ENCODE results near the gene HYKK.

DNA sequence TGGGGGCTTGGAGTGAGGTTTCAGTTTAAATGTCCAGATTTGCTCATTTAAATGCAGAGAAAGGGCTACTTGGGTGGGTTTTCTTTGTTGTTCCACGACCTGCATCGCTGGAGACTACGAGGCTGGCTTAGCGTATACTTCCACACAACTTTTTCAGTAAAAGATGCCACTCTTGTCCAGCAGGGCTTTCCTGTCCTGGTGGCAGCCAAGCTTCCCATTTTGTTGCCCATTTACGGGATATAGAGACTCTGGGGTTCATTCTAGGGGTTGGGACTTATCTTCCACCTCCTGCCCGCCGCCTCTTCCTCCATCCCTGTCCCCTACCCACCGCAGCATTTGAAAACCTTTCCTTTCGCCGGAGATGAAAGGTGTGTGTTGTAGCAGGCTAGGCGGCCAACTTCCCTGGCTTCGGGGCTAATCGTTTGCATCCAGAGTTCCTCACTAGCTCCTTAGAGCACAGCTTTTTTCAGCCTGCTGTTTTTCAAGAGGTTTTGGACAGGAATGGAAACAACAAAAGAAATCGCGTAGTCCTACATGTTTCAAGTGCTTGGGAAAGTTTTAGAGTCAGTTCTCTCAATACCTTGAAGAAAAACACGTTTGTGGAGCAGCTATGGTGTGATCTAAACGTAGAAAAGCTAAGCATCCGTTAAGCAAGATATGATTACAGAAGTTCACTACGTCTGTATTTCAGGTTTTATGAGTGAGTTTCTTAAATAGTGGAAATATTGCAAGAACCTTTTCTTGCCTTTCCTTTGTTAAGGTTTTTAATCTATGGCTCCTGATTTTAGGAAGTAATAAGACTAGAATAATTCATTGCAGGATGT is 58.8 kb downstream of the HYKK start:
- TF ChIP-seq POLR2A (IDR thresholded peaks at IDR 0.05): no peak
- TF ChIP-seq, protein P1, sequence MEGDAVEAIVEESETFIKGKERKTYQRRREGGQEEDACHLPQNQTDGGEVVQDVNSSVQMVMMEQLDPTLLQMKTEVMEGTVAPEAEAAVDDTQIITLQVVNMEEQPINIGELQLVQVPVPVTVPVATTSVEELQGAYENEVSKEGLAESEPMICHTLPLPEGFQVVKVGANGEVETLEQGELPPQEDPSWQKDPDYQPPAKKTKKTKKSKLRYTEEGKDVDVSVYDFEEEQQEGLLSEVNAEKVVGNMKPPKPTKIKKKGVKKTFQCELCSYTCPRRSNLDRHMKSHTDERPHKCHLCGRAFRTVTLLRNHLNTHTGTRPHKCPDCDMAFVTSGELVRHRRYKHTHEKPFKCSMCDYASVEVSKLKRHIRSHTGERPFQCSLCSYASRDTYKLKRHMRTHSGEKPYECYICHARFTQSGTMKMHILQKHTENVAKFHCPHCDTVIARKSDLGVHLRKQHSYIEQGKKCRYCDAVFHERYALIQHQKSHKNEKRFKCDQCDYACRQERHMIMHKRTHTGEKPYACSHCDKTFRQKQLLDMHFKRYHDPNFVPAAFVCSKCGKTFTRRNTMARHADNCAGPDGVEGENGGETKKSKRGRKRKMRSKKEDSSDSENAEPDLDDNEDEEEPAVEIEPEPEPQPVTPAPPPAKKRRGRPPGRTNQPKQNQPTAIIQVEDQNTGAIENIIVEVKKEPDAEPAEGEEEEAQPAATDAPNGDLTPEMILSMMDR (IDR thresholded peaks at IDR 0.05): no peak
